ENCODE results near the gene ZFAND2A. TPM values are rescaled to one million over a fixed set of nuclear protein-coding genes. Genes with fewer than 3 reads are reported as not detected.
A peak's percentile ranks its signal among the peaks of the same experiment; 100 is the strongest.
"Not testable (repeated sequence)": the region's sequence is repeated elsewhere in the genome, so short reads cannot be mapped to it uniquely, and the experiment has no call there.

The ZFAND2A gene
- total RNA-seq, 2 donors from 2014 or later: 40.7 to 90.0 TPM

DNA sequence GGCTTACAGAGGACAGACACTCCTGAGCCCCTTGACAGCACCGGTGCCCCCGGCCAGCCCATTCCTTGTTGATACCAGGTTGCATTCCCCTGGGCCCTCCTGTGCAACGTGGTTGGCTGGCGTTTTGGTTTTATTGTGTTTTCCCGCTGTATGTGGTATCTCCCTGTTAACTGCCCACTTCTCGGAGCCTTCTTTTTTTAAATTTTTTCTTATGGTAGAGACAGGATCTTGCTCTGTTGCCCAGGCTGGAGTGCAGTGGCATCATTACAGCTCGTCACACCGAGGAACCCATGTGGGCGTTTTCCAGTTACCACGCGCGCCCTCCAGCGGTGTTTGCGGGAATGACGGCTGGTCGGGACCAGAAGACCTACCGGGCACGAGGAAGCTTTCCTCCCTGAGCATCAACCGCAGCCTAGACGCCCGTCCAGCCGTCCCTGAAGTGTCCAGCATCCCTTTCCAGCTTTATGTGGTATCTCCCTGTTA lies 16.9 kb upstream of the ZFAND2A start:
- intact Hi-C loops (cut with DNase I, micrococcal nuclease): no loop called here
- ATAC-seq (peak; percentile 84), DNase-seq (peak; percentile 71 to 86)

DNA sequence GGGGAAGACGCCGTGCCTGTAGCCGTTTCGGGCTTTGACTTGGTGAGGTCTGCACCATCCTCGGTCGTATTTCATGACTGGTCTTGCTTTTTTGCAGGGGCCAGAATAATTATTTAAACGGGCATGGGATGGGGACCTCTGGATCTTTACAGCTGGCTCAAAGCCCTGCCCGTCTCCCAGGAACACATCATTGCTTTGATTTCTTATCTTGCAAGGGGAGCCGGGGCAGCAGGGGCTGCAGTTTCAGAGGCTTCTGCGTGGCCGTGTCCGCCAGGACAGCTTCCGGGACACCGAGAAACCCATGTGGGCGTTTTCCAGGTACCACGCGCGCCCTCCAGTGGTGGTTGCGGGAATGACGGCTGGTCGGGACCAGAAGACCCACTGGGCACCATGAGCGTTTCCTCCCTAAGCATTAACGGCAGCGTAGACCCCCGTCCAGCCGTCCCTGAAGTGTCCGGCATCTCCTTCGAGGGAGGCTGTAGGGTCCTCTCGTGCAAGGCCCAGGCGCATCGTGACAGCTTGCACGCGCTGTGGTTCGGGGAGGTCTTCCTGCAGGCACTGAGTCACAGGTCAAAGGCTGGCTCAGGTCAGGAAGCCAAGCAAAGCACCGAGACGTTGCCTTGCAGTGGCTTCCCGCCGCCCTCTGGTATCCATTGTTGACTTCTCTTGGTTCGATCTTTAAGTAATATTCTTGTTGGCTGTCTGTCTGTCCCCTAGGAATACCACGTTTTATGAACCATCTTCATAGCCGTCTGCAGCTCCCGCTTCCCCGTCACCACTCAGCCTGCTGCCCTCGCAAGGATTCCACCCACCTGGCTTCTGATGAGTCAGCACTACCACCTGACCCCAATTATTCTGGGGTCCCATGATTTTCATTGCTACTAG lies 16.2 kb upstream of the ZFAND2A start:
- ATAC-seq: peak; percentile 86
- DNase-seq: peak; percentile 77 to 89
- intact Hi-C loops (cut with DNase I, micrococcal nuclease): no loop called here

DNA sequence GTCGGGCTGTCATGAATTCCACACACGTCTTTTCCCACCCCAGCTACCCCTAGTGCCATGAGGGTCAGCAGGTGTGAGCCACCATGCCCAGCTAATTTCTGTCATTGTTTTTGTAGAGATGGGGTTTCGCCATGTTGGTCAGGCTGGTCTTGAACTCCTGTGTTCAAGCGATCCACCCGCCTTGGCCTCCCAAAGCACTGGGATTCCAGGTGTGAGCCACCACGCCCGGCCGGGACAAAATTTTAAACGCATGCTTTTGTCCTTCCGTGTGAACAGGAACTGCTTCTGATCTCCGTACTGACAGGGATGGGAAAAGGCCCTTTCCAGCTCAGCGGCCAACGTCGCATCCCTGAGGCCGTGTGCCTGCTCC lies 15.6 kb upstream of the ZFAND2A start:
- intact Hi-C loops (cut with DNase I, micrococcal nuclease): no loop called here
- DNase-seq (no peak), ATAC-seq (no peak)

DNA sequence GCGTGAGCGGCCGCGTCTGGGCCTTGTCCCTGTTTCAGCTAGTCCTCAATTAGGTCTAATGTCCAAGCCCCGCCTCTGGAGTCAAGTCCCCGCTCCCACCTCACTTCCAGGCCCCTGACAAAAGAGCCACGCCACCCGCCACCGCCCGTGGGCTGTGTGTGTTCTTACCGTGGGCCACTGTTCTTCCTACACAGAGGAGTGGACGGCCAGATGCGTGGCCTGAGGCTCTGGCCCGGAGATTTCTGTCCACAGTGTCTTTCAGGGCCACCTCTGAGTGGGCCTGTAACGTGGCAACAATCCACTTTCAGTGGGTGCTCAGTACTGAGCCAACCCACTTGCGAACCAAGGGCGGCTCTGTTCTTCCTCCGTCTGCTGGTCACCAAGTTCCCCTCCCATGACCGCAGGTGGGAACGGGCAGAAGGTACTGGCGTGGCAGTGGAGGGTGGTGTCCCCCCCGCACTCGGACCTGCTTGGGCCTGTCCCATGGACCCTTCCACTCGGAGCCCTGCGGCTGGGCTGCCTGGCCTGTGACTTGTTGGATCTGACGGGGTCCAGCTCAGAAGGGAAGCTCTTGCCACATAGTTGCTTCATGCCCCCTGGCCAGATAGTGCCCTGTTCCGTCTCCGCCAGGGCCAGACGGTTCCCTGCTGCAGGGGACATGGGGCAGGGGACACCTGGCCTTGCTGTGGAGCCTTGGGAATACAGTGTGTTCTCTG lies 15.0 kb upstream of the ZFAND2A start:
- no peak for DNase-seq
- no peak for ATAC-seq
- intact Hi-C loops (cut with DNase I, micrococcal nuclease): no loop called here

DNA sequence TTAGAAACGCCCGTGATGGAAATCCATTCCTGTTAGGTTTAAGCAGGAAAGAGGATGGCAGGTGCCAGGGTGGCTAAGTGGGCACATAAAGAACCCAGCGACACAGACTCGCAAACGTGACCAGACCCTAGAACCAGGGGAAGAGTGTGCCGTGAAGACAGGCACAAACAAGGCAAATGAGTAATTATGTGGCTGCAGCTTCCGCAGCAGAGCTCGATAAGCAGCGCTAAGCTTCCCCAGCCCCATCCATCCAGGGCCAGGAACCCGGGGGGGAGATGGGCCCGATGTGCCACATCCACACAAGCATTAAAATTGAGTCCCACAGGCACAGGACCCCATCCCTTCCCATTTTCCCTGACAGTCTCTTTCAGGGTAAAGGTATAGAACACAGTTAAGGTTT lies 14.0 kb upstream of the ZFAND2A start:
- no peak for ATAC-seq
- no peak for DNase-seq
- intact Hi-C loops (cut with DNase I, micrococcal nuclease): no loop called here

DNA sequence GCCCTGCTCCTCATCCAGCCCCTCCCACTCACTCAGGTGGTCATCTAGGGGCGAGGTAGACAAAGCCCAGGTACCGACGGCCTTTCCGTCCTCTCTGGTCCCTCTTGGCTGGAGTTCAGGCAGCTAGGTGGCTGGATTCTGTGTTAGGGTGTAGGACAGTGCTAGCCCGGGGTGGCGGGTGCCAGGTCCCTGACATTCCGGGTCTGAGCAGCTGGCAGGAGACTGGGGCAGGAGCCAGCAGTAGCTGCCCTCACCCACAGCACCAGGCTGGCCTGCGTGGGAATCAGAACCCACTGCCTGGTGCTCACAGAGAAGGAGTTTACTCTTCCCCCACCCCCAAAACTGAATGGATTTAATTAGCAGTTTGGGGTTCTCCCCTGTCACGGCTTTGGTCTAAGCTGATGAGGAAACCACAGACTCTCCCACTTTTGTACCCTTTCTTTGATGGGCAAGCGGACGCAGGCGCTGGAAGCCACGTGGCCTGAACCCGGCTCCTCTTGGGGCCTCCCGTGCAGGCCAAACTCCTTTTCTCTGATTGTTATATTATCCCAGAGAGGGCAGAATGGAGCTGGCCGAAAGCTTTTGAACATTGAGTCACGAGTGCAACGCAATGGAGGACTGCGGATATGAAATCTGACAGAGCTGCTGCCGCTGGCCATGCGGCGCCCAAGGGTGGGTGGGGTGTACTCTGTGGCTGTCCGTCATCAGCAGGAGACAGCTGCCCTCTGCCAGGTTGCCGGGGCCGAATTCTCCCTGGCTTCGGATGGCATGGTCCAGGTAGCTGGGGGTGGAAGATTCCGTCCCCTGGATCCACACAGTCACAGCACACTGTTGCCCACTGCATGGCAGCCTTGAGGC lies 12.9 kb upstream of the ZFAND2A start:
- intact Hi-C loops (cut with DNase I, micrococcal nuclease): no loop called here
- ATAC-seq (no peak), DNase-seq (no peak)

DNA sequence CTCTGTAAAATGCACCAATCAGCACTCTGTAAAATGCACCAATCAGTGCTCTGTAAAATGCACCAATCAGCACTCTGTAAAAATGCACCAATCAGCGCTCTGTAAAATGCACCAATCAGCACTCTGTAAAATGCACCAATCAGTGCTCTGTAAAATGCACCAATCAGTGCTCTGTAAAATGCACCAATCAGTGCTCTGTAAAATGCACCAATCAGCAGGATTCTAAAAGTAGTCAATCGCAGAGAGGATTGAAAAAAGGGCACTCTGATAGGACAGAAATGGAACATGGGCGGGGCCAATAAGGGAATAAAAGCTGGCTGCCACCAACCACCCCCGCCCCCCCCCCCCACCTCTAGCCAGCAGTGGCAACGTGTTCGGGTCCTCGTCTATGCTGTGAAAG lies 11.5 kb upstream of the ZFAND2A start:
- intact Hi-C loops (cut with DNase I, micrococcal nuclease); ATAC-seq: not testable (repeated sequence)

DNA sequence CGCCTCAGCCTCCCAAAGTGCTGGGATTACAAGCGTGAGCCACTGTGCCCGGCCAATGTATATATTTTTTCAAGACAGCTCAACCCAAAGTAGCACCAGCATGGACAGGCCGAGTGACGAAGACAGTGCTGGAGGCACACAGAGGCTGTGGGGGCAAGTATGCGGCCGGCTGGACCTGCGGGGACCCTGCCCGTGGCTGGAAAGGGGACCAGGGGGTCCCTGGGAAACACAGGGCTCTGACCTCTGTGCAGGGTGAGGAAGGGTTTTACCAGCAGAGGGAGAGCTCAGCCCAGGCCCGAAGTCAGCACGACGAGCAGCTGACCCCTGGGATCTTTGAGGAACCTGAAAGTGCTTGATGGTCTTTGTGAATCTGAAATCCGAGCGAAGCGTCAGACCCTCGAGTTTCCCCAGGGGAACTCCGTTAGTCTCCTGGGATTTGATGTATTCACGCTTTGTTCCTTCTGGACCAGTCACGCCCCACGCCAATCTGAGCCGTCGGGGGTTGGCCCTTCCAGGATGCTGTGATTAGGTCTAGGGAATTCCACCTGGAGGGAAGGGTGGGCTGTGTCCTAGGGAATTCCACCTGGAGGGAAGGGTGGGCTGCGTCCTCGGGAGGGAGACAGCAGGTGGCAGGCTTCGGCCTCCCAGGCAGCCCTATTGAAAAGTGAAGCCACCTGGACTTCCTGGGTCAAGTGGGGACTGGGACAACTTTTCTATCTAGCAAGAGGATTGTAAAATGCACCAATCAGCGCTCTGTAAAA lies 10.9 kb upstream of the ZFAND2A start:
- DNase-seq (no peak), ATAC-seq (no peak)
- intact Hi-C loops (cut with DNase I, micrococcal nuclease): no loop called here

More for the DNA sequence above, 11.5 kb upstream of the ZFAND2A start:
- DNase-seq: not testable (repeated sequence)

DNA sequence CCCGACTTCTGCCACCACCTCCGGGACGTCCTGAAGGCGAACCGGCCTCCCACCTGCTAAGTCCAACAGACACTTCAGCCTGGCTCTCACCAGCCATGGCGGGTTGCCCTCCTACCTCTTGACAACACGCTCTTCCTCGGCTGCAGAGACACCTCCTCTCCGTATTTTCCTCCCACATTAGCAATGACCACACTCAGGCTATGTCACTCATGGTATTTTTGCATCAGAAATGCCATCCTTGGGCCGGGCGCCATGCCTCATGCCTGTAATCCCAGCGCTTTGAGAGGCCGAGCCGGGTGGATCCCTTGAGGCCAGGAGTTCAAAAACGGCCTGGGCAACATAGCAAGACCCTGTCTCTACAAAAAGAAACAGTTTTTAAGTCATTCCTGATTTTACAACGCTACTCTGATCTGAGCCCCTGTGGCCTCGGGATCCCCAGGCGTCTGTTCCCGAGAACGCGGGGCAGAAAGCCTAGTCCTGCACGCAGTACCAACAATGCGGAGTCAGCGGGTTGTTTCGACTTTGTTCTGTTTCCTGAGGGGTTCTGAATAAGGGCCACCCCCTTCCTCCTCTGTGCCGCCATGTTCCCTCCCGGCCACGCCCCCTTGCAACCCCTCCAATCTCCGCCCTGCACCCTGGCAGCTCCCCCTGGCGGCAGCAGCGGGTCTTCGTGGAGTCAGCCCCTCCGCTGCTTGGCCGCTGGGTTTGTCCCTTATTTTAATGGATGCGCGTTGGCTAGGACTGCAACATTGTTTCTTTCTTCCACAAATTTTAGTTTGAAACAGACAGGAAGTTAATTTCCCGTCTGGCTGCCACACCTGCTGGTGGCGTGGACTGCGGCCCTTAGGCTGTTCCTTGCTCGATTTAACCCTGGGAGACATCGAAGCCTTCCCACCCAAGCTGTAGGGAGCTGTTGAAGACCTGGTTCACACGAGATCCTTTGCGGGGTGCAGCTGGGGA lies 9.7 kb upstream of the ZFAND2A start:
- ATAC-seq (peak; percentile 76), DNase-seq (peak; percentile 70 to 84)
- intact Hi-C loops (cut with DNase I, micrococcal nuclease): no loop called here

DNA sequence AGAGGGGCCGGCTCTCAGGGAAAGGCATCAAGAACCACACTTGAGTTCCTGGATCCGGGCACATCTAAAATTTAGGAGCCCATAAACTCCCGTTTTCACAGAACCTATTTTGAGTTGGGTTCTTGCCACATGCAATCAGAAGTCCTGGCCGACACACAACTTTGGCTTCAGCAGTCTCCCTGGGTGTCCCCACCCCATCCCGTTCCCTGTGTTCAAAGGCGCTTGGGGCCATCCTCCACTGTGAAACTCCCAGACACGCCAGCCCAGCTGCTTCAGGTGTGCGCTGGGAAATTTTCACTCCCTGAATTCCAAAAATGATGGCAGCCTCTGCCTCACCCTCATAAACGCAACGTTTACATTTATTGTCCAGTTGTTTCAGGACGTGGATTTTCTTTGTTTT lies 8.4 kb upstream of the ZFAND2A start:
- DNase-seq (no peak), ATAC-seq (no peak)
- intact Hi-C loops (cut with DNase I, micrococcal nuclease): no loop called here

DNA sequence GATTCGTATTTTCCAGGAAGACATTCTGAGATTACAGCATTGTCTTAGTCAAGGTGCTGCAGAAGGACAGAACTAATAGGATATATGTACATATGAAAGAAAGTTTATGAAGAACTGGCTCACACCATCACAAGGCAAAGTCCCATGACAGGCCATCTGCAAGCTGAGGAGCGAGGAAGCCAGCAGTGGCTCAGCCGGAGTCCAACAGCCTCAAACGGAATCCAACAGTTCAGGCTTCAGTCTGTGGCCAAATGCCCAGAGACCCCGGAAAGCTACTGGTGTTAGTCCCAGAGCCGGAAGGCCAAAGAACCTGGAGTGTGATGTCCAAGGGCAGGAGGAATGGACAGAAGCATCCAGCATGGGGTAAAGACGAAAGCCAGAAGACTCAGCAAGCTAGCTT lies 4.4 kb upstream of the ZFAND2A start:
- DNase-seq (no peak), ATAC-seq (no peak)
- intact Hi-C loops (cut with DNase I, micrococcal nuclease): no loop called here

DNA sequence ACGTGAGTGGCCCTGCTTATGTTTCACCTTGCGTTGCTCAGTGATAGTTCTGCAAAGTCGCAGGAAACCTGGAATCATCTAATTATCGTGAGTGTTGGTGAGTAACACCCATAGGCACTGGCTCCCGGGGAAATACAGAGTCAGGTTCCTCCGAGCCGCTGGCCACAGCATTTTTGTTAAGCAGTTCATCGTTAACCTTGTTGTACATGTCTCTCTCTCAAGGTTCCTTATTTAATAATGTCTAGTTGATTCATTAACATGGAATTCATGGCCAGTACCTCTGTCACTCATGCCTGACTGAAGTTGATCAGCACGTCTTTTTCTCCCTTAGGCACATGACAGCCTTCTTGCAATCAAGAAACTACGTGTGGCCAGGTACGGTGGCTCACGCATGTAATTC lies 3.1 kb upstream of the ZFAND2A start:
- ATAC-seq (no peak), DNase-seq (no peak)
- intact Hi-C loops (cut with DNase I, micrococcal nuclease): no loop called here

DNA sequence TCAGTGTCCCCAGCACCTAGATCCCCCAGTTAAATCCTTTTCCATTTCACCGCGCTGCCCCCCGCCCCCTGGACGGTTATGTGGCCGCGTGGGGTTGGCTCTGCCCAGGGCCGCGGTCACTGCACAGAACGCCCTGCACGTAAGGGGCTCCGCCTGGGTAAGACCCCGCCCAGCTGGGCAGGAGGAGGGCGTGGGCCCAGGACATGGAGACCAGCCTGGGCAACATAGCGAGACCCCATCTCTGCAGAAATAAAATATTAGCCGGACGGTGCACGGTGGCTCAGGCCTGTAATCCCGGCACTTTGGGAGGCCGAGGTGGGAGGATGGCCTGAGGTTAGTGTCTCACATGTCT lies 650 bp upstream of the ZFAND2A start:
- intact Hi-C loops (cut with DNase I, micrococcal nuclease): no loop called here
- peak; percentile 36 to 53 for DNase-seq
- peak; percentile 32 for ATAC-seq

DNA sequence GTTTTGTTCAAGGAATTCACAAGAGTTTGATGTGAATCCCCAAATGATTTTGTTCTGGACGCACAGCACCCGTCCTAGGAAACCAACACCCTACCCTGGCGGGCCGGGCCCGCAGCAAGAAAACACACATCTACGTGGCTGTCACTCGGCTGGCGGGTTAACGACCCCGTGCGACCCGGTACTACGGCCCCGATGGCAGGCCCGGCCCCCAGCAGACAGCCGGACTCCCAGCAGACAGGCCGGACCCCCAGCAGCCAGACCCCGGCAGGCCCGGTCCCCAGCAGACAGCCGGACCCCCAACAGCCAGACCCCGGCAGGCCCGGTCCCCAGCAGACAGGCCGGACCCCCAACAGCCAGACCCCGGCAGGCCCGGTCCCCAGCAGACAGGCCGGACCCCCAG lies 765 bp downstream of the ZFAND2A start:
- intact Hi-C loops (cut with DNase I, micrococcal nuclease); DNase-seq; ATAC-seq: not testable (repeated sequence)

DNA sequence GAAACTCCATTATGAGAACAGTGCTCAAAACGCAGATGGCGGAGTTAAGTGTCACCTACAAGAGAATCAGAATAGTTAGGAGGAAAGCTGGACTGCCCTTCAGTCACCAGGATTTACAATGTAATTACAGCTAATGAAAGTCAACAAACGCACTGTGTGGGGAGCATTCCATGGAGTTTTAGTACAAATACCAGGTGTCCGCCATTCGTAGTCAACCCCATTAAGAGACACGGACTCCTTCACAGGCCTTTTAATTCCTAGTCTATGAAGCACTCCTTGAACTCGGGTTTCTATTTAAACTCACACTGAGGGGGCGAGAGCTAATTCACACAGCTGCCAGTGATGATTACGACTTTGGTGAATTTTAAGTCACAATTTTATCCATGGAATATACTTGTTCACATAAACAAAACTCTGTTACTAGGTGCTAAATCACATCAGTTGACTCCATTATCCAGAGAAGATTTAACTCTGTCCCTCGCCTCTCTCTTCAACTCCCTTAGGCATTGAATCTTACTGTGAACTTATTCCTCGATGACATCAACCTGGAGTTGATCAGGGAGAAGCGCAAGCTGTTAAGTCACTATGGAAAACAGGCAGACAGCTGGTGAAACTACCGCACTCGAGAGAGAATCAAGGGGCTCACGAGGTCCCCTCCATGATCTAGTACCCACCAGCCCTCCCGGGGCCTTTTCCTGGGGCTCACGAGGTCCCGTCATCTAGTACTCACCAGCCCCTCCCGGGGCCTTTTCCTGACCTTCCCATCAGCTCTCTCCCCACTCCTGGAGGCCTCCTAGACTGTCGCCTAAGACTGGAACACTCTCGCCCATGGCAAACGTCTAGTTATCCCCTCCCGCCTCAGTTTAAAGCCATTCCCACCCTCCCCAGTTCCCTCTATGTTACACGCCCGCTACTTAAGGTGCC lies 1.5 kb downstream of the ZFAND2A start:
- intact Hi-C loops (cut with DNase I, micrococcal nuclease): no loop called here
- no peak for DNase-seq
- no peak for ATAC-seq

DNA sequence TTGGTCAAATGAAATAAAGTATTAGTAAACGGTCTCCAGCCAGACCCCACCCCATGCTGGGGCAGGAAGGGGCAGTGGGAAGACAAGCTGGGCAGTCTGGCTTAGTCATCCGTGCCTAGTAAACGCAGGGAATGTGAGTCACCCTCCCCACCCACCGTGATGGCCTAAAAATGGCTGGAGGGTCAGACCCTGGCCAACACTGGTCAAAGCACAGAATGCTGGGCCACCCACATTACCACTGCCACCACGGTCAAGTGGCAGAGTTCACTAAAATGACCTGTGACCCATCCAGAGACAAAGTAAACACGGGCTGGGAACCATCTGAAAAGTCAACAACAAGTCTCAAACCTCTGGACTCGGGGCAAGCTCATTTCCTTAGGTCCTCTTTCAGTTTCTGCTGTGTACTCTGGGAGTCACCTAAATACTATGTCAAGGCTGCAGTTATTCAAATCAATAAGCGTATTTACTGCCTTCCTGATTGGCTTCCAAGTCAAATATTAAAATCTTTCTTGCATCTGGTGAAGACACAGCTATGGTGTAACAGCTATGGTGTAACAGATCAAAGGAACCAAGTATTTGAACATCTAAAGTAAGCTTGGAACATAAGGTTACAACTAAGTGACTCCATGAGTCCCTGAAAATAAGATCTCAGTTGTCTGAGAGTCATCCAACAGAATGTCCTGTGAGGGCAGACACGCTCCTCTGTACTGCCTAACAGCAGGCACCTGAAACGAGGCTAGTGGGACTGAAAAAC lies 3.0 kb downstream of the ZFAND2A start:
- intact Hi-C loops (cut with DNase I, micrococcal nuclease): no loop called here
- DNase-seq (peak; percentile 32 to 63), ATAC-seq (peak; percentile 52)
